Natural killer cell (primary cell): Measurements from ENCODE around the gene DCUN1D4. TPM values are rescaled to one million over a fixed set of nuclear protein-coding genes. Genes with fewer than 3 reads are reported as not detected.

Experiments used
- ATAC-seq, 3 donors: fragments of 150-1000 bp in 2 of 3; fragments of 200-7000 bp in 1 of 3; cut with Tn5 transposase; 1 replicate in 1 of 3; 2 replicates in 2 of 3; pipeline ENCODE4 v1.10.0; 2021; ENCODE audit warnings: mild to moderate bottlenecking in 2 of 3, moderate library complexity in 2 of 3
- DNase-seq, 2 donors: peaks; one replicate each; pipeline versions ENCODE4 v3.0.0 to v3.0.0-alpha.2; 2013 to 2021; ENCODE audit warnings: mixed read lengths in 1 of 2
- H3K27ac ChIP-seq: one replicate; pipeline ENCODE4 v1.5.1; 2013; ENCODE audit warnings: mild to moderate bottlenecking, low read length
- H3K27me3 ChIP-seq: one replicate; pipeline ENCODE4 v1.6.1; 2013; ENCODE audit warnings: low read length; ENCODE audit not compliant: control insufficient read depth, insufficient read depth
- H3K36me3 ChIP-seq: one replicate; pipeline ENCODE4 v1.6.1; 2013; ENCODE audit warnings: low read length; ENCODE audit not compliant: control insufficient read depth, insufficient read depth
- H3K4me1 ChIP-seq: one replicate; pipeline ENCODE4 v1.6.1; 2013; ENCODE audit warnings: low read length; ENCODE audit not compliant: control insufficient read depth, insufficient read depth
- H3K4me3 ChIP-seq: one replicate; pipeline ENCODE4 v1.5.1; 2013; ENCODE audit warnings: low read length
- H3K9me3 ChIP-seq: one replicate; pipeline ENCODE4 v1.6.1; 2013; ENCODE audit warnings: low read length; ENCODE audit not compliant: control insufficient read depth, insufficient read depth
- H3K27ac Mint-ChIP-seq, 2 donors: one replicate each; pipeline ENCODE4 v1.8.0; 2022; ENCODE audit warnings: mild to moderate bottlenecking in 2 of 2, mixed read lengths in 2 of 2, moderate library complexity in 1 of 2
- H3K27me3 Mint-ChIP-seq, 2 donors: one replicate each; pipeline ENCODE4 v1.8.0; 2022; ENCODE audit warnings: low read depth in 2 of 2, mixed read lengths in 2 of 2
- H3K36me3 Mint-ChIP-seq: one replicate; pipeline ENCODE4 v1.8.0; 2022; ENCODE audit warnings: mixed read lengths
- H3K4me1 Mint-ChIP-seq, 2 donors: one replicate each; pipeline ENCODE4 v1.8.0; 2022; ENCODE audit warnings: mixed read lengths in 2 of 2
- H3K4me3 Mint-ChIP-seq: one replicate; pipeline ENCODE4 v1.8.0; 2022; ENCODE audit warnings: mild to moderate bottlenecking, moderate library complexity, mixed read lengths
- H3K9me3 Mint-ChIP-seq, 2 donors: one replicate each; pipeline ENCODE4 v1.8.0; 2022; ENCODE audit warnings: mixed read lengths in 2 of 2
- WGBS: methylation state at CpG from one replicate; pipeline ENCODE4 v1.1.7; 2013; ENCODE audit warnings: missing lambda C conversion rate; ENCODE audit not compliant: insufficient coverage; 5-methylcytosine and 5-hydroxymethylcytosine counted together
- intact Hi-C: fragments of 100-400 bp; cut with micrococcal nuclease; formaldehyde crosslinking; loops from one replicate; pipeline ENCODE4 v1.14.2; 2022
- total RNA-seq, 4 donors: library from RNA; stranded (reverse); fragments of 120-200 nt in 1 of 4; gene quantifications; one replicate each; pipeline versions ENCODE4 v1.2.3 to v1.2.4, GENCODE V29; 2013 to 2022
- TF ChIP-seq, protein P1 (sequence below): fragments of 200-600 bp; IDR thresholded peaks from one replicate; pipeline ENCODE4 v1.8.0; 2022; ENCODE audit warnings: antibody characterized with exemption

DCUN1D4 gene
- total RNA-seq, 3 donors from 2014 or later (not counting 1 experiment from before 2014, with no cell fraction given), result 26.9 to 35.9 (median 35.1) TPM

DNA sequence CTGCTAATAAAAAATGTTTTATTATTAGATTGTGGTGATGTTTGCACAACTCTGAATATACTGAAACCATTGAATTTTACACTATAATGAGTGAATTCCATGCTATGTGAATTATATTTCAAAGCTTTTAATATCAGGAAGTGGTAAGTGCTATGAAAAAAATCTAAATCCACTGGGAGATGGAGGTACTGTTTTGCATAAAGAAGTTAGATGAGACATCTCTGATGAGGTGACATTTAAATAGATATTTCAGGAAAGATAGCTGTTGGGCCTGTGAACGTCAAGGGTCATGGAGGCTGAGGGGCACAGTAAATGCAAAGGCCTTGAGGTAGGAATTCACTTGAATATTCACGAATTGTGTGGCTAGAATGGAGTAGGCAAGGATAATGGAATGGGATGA is 12.3 kb downstream of the DCUN1D4 start:
- Histone ChIP-seq H3K27ac (no peak overlapping the region), H3K9me3 (no peaks in the 10 kb centered on the region), H3K4me1 (no peaks in the 10 kb centered on the region), H3K27me3 (no peaks in the 10 kb centered on the region), H3K4me3 (no peak overlapping the region), H3K36me3 (no peaks in the 10 kb centered on the region)
- ATAC-seq (no peak), DNase-seq (no peak)
- WGBS, result 90% methylated on average over 2 of the region's 2 CpGs
- intact Hi-C loops, result no loop called here
- Mint-ChIP-seq H3K4me1 (peaks cover 22 to 42% of the 10 kb centered on the region in 2 donors), H3K27me3 (no peaks in the 10 kb centered on the region), H3K36me3 (no peaks in the 10 kb centered on the region), H3K9me3 (no peaks in the 10 kb centered on the region), H3K4me3 (no peak overlapping the region), H3K27ac (no peak overlapping the region)
- TF ChIP-seq, protein P1, sequence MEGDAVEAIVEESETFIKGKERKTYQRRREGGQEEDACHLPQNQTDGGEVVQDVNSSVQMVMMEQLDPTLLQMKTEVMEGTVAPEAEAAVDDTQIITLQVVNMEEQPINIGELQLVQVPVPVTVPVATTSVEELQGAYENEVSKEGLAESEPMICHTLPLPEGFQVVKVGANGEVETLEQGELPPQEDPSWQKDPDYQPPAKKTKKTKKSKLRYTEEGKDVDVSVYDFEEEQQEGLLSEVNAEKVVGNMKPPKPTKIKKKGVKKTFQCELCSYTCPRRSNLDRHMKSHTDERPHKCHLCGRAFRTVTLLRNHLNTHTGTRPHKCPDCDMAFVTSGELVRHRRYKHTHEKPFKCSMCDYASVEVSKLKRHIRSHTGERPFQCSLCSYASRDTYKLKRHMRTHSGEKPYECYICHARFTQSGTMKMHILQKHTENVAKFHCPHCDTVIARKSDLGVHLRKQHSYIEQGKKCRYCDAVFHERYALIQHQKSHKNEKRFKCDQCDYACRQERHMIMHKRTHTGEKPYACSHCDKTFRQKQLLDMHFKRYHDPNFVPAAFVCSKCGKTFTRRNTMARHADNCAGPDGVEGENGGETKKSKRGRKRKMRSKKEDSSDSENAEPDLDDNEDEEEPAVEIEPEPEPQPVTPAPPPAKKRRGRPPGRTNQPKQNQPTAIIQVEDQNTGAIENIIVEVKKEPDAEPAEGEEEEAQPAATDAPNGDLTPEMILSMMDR, result no peak

DNA sequence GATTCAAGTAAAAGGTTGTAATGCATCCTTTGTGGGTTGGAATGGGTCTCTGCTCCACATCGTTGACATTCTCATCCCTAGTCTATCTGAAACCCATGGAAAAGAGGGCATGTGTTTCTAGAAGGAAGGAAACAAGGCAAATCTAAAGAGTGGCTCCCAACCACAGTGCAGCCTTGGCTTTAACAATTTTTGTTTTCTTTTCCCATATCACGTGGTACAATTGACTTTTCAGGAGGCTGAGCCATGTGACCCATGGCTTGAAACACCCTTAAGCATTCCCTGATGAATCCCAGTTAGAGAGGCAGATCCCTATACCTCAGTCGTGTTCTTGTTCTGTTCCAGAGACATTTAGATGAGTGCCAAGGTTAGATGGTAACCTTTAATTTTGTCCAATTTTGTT is 12.8 kb downstream of the DCUN1D4 start:
- Histone ChIP-seq H3K27me3 (no peaks in the 10 kb centered on the region), H3K9me3 (no peaks in the 10 kb centered on the region), H3K36me3 (no peaks in the 10 kb centered on the region), H3K4me3 (no peak overlapping the region), H3K27ac (no peak overlapping the region), H3K4me1 (no peaks in the 10 kb centered on the region)
- WGBS, result 94% methylated on average over 3 of the region's 3 CpGs
- no peak overlapping the region for H3K27ac Mint-ChIP-seq
- no peaks in the 10 kb centered on the region for H3K36me3 Mint-ChIP-seq
- no peak for ATAC-seq
- H3K4me1 Mint-ChIP-seq, result peaks cover 24 to 38% of the 10 kb centered on the region in 2 donors
- H3K4me3 Mint-ChIP-seq, result no peak overlapping the region
- intact Hi-C loops, result no loop called here
- H3K9me3 Mint-ChIP-seq, result no peaks in the 10 kb centered on the region
- TF ChIP-seq, protein P1, result no peak
- no peak for DNase-seq
- H3K27me3 Mint-ChIP-seq, result no peaks in the 10 kb centered on the region

DNA sequence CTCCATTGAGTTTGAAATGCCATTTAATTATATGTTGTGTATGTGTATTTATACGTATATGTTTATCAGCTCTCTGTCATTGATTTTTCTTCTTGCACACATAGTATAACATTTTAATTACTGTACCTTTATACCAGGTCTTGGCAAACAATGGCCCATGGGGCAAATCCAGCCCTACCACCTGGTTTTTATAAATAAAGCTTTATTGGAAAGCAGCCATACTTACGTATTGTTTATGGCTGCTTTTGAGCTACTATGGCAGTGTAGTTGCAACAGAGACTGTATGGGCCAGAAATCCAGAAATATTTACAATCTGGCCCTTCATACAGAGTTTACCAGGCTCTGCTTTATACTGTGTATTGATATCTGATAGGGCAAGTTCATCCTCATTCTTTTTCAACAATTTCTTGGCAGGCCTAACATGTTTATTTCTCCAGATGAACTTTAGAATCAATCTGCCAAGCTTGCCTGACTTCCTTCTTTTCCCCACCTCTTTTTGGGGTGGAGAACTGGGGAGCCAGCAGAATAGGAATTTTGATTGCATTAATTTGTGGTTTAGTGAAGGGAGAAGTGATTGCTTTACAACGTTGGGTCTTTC is 15.8 kb downstream of the DCUN1D4 start:
- Histone ChIP-seq H3K36me3 (peaks cover under 1% of the 10 kb centered on the region), H3K9me3 (no peaks in the 10 kb centered on the region), H3K27me3 (no peaks in the 10 kb centered on the region), H3K27ac (no peak overlapping the region), H3K4me1 (no peaks in the 10 kb centered on the region), H3K4me3 (no peak overlapping the region)
- no peak for ATAC-seq
- Mint-ChIP-seq H3K4me1 (peaks cover 32 to 33% of the 10 kb centered on the region in 2 donors), H3K4me3 (no peak overlapping the region), H3K9me3 (no peaks in the 10 kb centered on the region), H3K27me3 (no peaks in the 10 kb centered on the region), H3K36me3 (no peaks in the 10 kb centered on the region), H3K27ac (no peak overlapping the region)
- intact Hi-C loops, result no loop called here
- TF ChIP-seq, protein P1, result no peak
- DNase-seq, result no peak
- WGBS, result 85% methylated on average over 1 of the region's 3 CpGs

DNA sequence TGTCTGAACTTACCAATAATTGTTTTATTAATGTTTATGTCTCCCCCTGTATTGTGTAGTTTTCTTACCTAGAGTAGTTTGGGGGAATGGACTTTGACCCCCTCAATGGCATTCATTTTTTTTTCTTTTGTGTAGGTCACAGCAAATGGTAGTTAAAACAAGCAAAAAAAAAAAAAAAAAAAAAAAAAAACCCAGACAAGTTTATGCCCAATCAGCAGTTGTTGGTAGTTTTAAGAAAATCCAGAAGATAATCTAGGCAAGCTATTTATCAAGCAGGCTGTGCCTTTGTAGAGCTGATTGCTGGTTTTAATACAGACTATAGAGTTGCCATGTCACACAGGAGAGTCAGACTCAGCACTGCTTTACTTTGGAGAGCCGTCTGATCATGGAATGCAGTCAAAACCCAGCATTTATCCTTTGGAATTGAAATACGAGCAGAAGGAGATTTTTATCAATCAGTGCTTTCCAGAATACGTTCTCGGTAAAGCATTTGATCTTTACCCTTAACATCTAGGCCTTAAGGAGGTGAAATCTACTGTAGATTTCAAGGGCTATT is 16.6 kb downstream of the DCUN1D4 start:
- H3K27ac Mint-ChIP-seq, result no peak overlapping the region
- ATAC-seq, result no peak
- Histone ChIP-seq H3K36me3 (peaks cover 9% of the 10 kb centered on the region), H3K27ac (no peak overlapping the region), H3K4me1 (no peaks in the 10 kb centered on the region), H3K27me3 (no peaks in the 10 kb centered on the region), H3K9me3 (no peaks in the 10 kb centered on the region), H3K4me3 (no peak overlapping the region)
- H3K27me3 Mint-ChIP-seq, result no peaks in the 10 kb centered on the region
- WGBS, result 96% methylated on average over 2 of the region's 4 CpGs
- intact Hi-C loops, result no loop called here
- no peaks in the 10 kb centered on the region for H3K9me3 Mint-ChIP-seq
- H3K4me1 Mint-ChIP-seq, result peaks cover 32 to 33% of the 10 kb centered on the region in 2 donors
- H3K36me3 Mint-ChIP-seq, result no peaks in the 10 kb centered on the region
- no peak overlapping the region for H3K4me3 Mint-ChIP-seq
- TF ChIP-seq, protein P1, result no peak
- DNase-seq, result no peak
